K562 (cell line): ENCODE data around the gene C14orf39. TPM values are rescaled to one million over a fixed set of nuclear protein-coding genes. Genes with fewer than 3 reads are reported as not detected.

Experiments used
- ATAC-seq: fragments of 200-7000 bp; cut with Tn5 transposase; 3 replicates; pipeline ENCODE4 v1.9.1; 2020; ENCODE audit warnings: moderate library complexity
- BruUV-seq: library from RNA; stranded (reverse); fragments of 400-500 nt; replicated peaks from 2 replicates; lab custom pipeline; 2021; lab: Mats Ljungman, UMichigan
- CTCF ChIA-PET: fragments of 300-600 bp; formaldehyde crosslinking; extraction: SDS; loops from one replicate; lab custom pipeline; 2021; ENCODE audit warnings: low intra/inter-chr PET ratio; lab: Yijun Ruan, JAX
- POLR2A ChIA-PET: fragments of 300-600, 350-650 bp; sonication (Branson Sonifier 250); formaldehyde crosslinking; extraction: SDS; loops from one replicate; lab custom pipeline; 2021; ENCODE audit warnings: antibody characterized with exemption, inconsistent platforms; lab: Yijun Ruan, JAX
- DNase-seq, 4 experiments: peaks; one replicate each; pipeline versions ENCODE4 v3.0.0 to v3.0.0-alpha.2; 2011 to 2018; ENCODE audit warnings: low spot score in 3 of 4, mixed read lengths in 3 of 4; ENCODE audit errors: extremely low read depth in 1 of 4
- FAIRE-seq: peaks from 2 replicates; lab custom pipeline; 2011; peaks lifted over from hg19 to GRCh38; lab: Jason Lieb, UNC
- H2AFZ ChIP-seq: 2 replicates; pipeline ENCODE4 v1.6.0; 2011; ENCODE audit warnings: low read depth, low read length, control low read depth, inconsistent platforms
- H3K27ac ChIP-seq: fragments of 200-600 bp; 3 replicates; pipeline ENCODE4 v1.8.0; 2011; ENCODE audit warnings: low read depth, mild to moderate bottlenecking, control low read depth, inconsistent platforms, low read length, moderate library complexity, mixed read lengths; ENCODE audit errors: extremely low read depth
- H3K27me3 ChIP-seq, 2 experiments: fragments of 300-600 bp in 1 of 2; 2 replicates in 1 of 2; 3 replicates in 1 of 2; pipeline versions ENCODE4 v1.6.0 to v1.8.0; 2011; ENCODE audit warnings: inconsistent platforms in 2 of 2, low read length in 2 of 2, mild to moderate bottlenecking in 1 of 2, mixed read lengths in 1 of 2, moderate library complexity in 1 of 2; ENCODE audit not compliant: control insufficient read depth in 2 of 2, insufficient read depth in 2 of 2
- H3K36me3 ChIP-seq: fragments of 300-600 bp; 3 replicates; pipeline ENCODE4 v1.8.0; 2011; ENCODE audit warnings: mild to moderate bottlenecking, low read length, inconsistent platforms; ENCODE audit not compliant: control insufficient read depth, insufficient read depth
- H3K4me1 ChIP-seq, 2 experiments: fragments of 200-600 bp in 1 of 2; replicated peaks in 1 of 2; 2 replicates in 1 of 2; 3 replicates in 1 of 2; pipeline versions ENCODE4 v1.5.1 to v1.8.0; 2011; ENCODE audit warnings: inconsistent platforms in 2 of 2, low read length in 2 of 2, mild to moderate bottlenecking in 1 of 2, mixed read lengths in 1 of 2, moderate library complexity in 1 of 2; ENCODE audit not compliant: control insufficient read depth in 2 of 2, insufficient read depth in 2 of 2
- H3K4me2 ChIP-seq: 2 replicates; pipeline ENCODE4 v1.6.1; 2011; ENCODE audit warnings: low read length, control low read depth, inconsistent platforms, mixed read lengths; ENCODE audit not compliant: insufficient read depth
- H3K4me3 ChIP-seq: fragments of 200-600 bp; sonication (generic), shearing (Covaris generic); 2 replicates; pipeline ENCODE4 v1.5.1; 2016; ENCODE audit warnings: control low read depth, inconsistent platforms
- H3K79me2 ChIP-seq: fragments of 200-600 bp; 3 replicates; pipeline ENCODE4 v1.8.0; 2011; ENCODE audit warnings: low read length, inconsistent platforms; ENCODE audit not compliant: control insufficient read depth, insufficient read depth
- H3K9ac ChIP-seq, 2 experiments: 2 replicates each; pipeline versions ENCODE4 v1.6.0 to v1.6.1; 2011; ENCODE audit warnings: low read depth in 2 of 2, low read length in 2 of 2, control low read depth in 1 of 2, inconsistent platforms in 1 of 2, mild to moderate bottlenecking in 1 of 2, mixed read lengths in 1 of 2; ENCODE audit not compliant: insufficient read depth in 1 of 2
- H3K9me1 ChIP-seq: one replicate; pipeline ENCODE4 v1.6.0; 2011; ENCODE audit warnings: inconsistent platforms, mild to moderate bottlenecking, low read length, moderate library complexity; ENCODE audit not compliant: control insufficient read depth, insufficient read depth
- H3K9me3 ChIP-seq: replicated peaks from 2 replicates; pipeline ENCODE4 v1.5.1; 2011; ENCODE audit warnings: low read depth, low read length, inconsistent platforms; ENCODE audit not compliant: control insufficient read depth, insufficient read depth
- H4K20me1 ChIP-seq: replicated peaks from 2 replicates; pipeline ENCODE4 v1.6.1; 2011; ENCODE audit warnings: low read length, inconsistent platforms, mixed read lengths; ENCODE audit not compliant: control insufficient read depth, insufficient read depth
- BACH1 ChIP-seq: fragments of 200-800 bp; sonication (Bioruptor generic); IDR thresholded peaks from 2 replicates; pipeline ENCODE4 v1.6.1; 2016; ENCODE audit warnings: missing genetic modification characterization, missing compliant biosample characterization
- HNRNPL ChIP-seq: fragments of 200-400 bp; formaldehyde crosslinking; IDR thresholded peaks from 2 replicates; pipeline ENCODE4 v1.6.1; 2017; ENCODE audit warnings: low read depth, mild to moderate bottlenecking, low read length
- KAT2B ChIP-seq: IDR thresholded peaks from one replicate; pipeline ENCODE4 v1.6.1; 2012; ENCODE audit warnings: low read depth, mild to moderate bottlenecking, control low read depth, inconsistent platforms, low read length, moderate library complexity
- PCBP1 ChIP-seq: fragments of 200-400 bp; formaldehyde crosslinking; IDR thresholded peaks from 2 replicates; pipeline ENCODE4 v1.6.1; 2018; ENCODE audit warnings: mild to moderate bottlenecking, low read depth, low read length; ENCODE audit not compliant: poor library complexity, severe bottlenecking
- PPARD ChIP-seq: fragments of 250-450 bp; sonication (Bioruptor Pico); IDR thresholded peaks from 2 replicates; pipeline ENCODE4 v1.8.0; 2022; ENCODE audit warnings: inconsistent platforms, mild to moderate bottlenecking, moderate library complexity
- PRPF4 ChIP-seq: fragments of 200-400 bp; formaldehyde crosslinking; IDR thresholded peaks from one replicate; pipeline ENCODE4 v1.6.1; 2017; ENCODE audit warnings: low read length, low read depth, mild to moderate bottlenecking; ENCODE audit not compliant: insufficient read depth, poor library complexity, severe bottlenecking
- SMARCA4 ChIP-seq: fragments of 450-650 bp; IDR thresholded peaks from 2 replicates; pipeline ENCODE4 v1.6.1; 2016
- THRAP3 ChIP-seq: fragments of 450-650 bp; IDR thresholded peaks from 2 replicates; pipeline ENCODE4 v1.6.1; 2016; ENCODE audit warnings: mild to moderate bottlenecking, inconsistent platforms, borderline replicate concordance
- TRIM28 ChIP-seq: fragments of 450-650 bp; IDR thresholded peaks from 2 replicates; pipeline ENCODE4 v1.6.1; 2017
- VEZF1 ChIP-seq: fragments of 200-800 bp; sonication (Bioruptor generic); IDR thresholded peaks from 2 replicates; pipeline ENCODE4 v1.6.1; 2017; ENCODE audit warnings: missing genetic modification characterization, missing compliant biosample characterization
- ZNF134 ChIP-seq: fragments of 250-450 bp; sonication (Bioruptor Pico); conservative IDR thresholded peaks from 2 replicates; pipeline ENCODE4 v1.4.0; 2020
- ZNF197 ChIP-seq: fragments of 200-800 bp; sonication (Bioruptor generic); IDR thresholded peaks from 2 replicates; pipeline ENCODE4 v1.6.1; 2016; ENCODE audit warnings: low read depth, missing genetic modification characterization, missing compliant biosample characterization
- WGBS: fragments of 100-300 bp; shearing (Covaris generic); methylation state at CpG from one replicate; pipeline ENCODE4 v1.1.6; 2016; ENCODE audit warnings: low coverage, mixed read lengths; ENCODE audit not compliant: insufficient coverage; ENCODE audit errors: missing lambda C conversion rate; 5-methylcytosine and 5-hydroxymethylcytosine counted together
- in situ Hi-C: fragments of 300-500 bp; cut with MboI; formaldehyde crosslinking; loops from 4 replicates; pipeline ENCODE4 v1.15.0; 2018; ENCODE audit warnings: inconsistent platforms, mixed read lengths
- intact Hi-C: fragments of 100-400 bp; cut with micrococcal nuclease; formaldehyde crosslinking; loops from 2 replicates; pipeline ENCODE4 v1.14.2; 2022
- polyA plus RNA-seq, 8 experiments: library from polyadenylated mRNA; depleted of rRNA in 4 of 8; stranded (reverse) in 5 of 8; unstranded in 3 of 8; fragments of >200 nt; fragmentation: Nextera tagmentation in 2 of 8; fragmentation: Illumina TruSeq in 1 of 8; extraction: Ambion mirVana in 2 of 8; extraction: Trizol in 1 of 8; gene quantifications; 2 replicates each; pipeline versions ENCODE4 v1.2.1 to v1.2.3, GENCODE V29; 2011 to 2014; ENCODE audit warnings: inconsistent platforms in 1 of 8, missing spikeins in 1 of 8
- total RNA-seq, 7 experiments: library from RNA; depleted of rRNA in 6 of 7; stranded (reverse); fragments of >200 nt in 6 of 7; fragmentation: Illumina TruSeq in 2 of 7; extraction: Trizol in 2 of 7; gene quantifications; 2 replicates each; pipeline versions ENCODE4 v1.2.1 to v1.2.3, GENCODE V29; 2011 to 2021; ENCODE audit warnings: low replicate concordance in 1 of 7
- TF ChIP-seq, protein P1 (sequence below): fragments of 250-450 bp; sonication (Bioruptor Pico); IDR thresholded peaks from 2 replicates; pipeline ENCODE4 v1.5.0; 2020; ENCODE audit warnings: mild to moderate bottlenecking, borderline replicate concordance

C14orf39 gene
- total and polyA plus RNA-seq, 9 of the 15 experiments (the other 6 are each of a cell fraction or from before 2014, with no cell fraction given): 0.54 to 6.7 (median 1.4) TPM

DNA sequence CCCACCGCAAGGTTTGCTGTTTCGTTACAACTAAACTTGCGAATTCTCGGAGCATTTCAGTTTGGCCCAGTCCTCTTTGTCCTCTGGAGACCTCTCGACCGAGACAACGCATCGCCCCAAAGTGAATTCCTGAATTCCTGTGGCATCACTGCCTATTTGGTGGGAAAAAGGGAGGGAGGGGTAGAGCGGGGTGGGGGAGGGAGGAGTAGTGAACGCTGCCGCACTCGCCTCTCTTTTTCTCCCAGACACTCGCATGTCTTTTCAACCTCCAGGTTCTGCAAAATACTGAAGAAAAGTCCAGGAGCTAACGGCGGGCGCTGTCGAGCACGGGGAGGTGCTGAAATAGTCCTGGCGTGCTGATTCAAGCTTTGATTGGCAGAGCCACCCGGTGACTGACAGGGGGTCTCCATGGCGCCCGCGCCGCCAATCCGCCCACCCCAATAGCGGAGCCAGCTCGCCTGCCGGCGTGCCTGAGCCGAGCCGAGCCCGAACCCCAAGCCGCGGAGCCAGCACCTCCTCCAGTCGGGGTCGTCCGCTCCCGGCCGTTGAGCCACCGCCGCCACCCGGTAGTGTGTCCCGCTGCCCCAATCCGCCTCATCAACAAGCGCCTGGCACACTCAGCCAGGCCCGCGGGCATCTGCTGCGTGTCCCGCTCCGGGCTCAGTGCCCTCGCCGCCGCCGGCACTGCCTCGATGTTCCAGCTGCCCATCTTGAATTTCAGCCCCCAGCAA is 23.0 kb upstream of the C14orf39 start, which contains the start of gene SIX6 (continued):
- TF ChIP-seq VEZF1 (CRISPR knock-in tag) (no peak), PRPF4 (no peak), THRAP3 (no peak), HNRNPL (no peak), PPARD (CRISPR knock-in tag) (no peak)

DNA sequence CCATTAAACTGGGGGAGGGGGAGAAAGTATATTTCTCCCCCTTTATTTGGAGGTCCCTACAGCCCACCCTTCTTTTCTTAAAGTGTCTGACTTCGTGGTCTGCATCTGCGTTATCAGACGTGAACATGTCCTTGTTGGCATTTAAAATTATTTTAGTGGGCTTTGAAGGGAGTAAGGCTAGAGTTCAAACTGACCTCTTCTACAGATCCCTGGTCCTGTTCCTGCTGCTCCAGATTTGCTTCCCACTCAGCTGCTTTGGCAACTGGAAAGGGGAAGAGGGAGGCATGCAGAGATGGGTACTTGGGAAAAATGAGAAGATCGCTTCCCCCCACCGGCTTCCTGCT is 22.5 kb upstream of the C14orf39 start:
- no TSS peak for BruUV-seq
- DNase-seq: no peak
- TF ChIP-seq SMARCA4 (no peak), PCBP1 (no peak), ZNF134 (no peak), KAT2B (no peak), TRIM28 (no peak), ZNF197 (CRISPR knock-in tag) (no peak), BACH1 (tag) (no peak)
- TF ChIP-seq, protein P1, sequence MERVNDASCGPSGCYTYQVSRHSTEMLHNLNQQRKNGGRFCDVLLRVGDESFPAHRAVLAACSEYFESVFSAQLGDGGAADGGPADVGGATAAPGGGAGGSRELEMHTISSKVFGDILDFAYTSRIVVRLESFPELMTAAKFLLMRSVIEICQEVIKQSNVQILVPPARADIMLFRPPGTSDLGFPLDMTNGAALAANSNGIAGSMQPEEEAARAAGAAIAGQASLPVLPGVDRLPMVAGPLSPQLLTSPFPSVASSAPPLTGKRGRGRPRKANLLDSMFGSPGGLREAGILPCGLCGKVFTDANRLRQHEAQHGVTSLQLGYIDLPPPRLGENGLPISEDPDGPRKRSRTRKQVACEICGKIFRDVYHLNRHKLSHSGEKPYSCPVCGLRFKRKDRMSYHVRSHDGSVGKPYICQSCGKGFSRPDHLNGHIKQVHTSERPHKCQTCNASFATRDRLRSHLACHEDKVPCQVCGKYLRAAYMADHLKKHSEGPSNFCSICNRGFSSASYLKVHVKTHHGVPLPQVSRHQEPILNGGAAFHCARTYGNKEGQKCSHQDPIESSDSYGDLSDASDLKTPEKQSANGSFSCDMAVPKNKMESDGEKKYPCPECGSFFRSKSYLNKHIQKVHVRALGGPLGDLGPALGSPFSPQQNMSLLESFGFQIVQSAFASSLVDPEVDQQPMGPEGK (CRISPR knock-in tag): no peak
- no peaks in the 10 kb centered on the region for H4K20me1 ChIP-seq
- in situ Hi-C loops (no loop called here), intact Hi-C loops (no loop called here)
- H3K4me3 ChIP-seq: no peak overlapping the region
- peaks cover 21 to 57% of the 10 kb centered on the region in 2 experiments; a peak in 4 of 5 replicates for H3K27me3 ChIP-seq
- no peaks in the 10 kb centered on the region for H3K79me2 ChIP-seq
- H3K36me3 ChIP-seq: no peaks in the 10 kb centered on the region
- no peaks in the 10 kb centered on the region for H3K9me3 ChIP-seq
- ChIA-PET POLR2A (interaction anchor here (1.6 kb wide), 1 partner anchor 12 kb away, joined by 5 read pairs; no protein-coding TSS in a partner anchor), CTCF (no interaction called here)
- no peak for ATAC-seq
- no peak for FAIRE-seq
- no peak overlapping the region for H3K4me2 ChIP-seq
- H3K4me1 ChIP-seq: peaks cover 0 to 17% of the 10 kb centered on the region in 2 experiments; a peak in 1 of 5 replicates
- H3K27ac ChIP-seq: no peak overlapping the region
- H3K9ac ChIP-seq: no peak overlapping the region
- no peak overlapping the region for H2AFZ ChIP-seq
- no peaks in the 10 kb centered on the region for H3K9me1 ChIP-seq
- WGBS: 10% methylated on average over 4 of the region's 5 CpGs
